ENCODE measurements around the gene POP5.
A peak's percentile ranks its signal among the peaks of the same experiment; 100 is the strongest.

The POP5 gene

DNA sequence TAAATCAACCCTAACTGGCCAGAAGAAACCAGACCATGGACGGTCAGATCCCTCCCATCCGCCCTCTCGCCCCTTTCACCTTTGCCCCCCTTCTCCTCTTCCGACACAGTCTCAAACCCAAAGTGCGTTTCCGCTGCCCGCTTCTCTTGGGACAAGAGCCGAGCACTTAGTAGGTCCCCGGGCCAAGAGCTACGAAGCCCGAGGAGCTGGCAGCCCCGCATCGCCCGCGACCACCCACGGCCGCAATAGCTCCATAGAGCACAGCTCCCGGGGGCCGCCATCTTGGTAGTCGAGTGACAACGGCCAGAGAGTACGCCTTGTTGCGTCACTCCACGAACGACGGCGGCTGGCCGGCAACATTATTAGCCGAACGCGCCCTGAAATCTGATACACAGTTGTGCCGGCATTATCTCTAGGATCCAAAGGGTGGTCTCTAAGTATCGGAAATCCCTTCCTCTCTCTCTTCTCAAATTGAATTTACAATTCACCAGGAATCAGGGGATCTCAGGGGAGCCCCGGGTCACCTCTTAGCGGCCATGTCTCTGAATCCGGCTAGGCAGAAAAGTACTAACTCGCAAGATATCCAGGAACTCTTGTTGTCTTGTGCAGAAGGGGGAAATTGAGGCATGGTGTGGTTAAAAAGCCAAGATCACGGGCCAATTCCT, 52.2 kb downstream of the POP5 start, which contains the start of gene COQ5 (continued):
- TF ChIP-seq ZNF571 (tag by site-specific recombination; IDR thresholded peaks at IDR 0.05) (no peak), ZNF366 (tag by site-specific recombination; conservative IDR thresholded peaks at IDR 0.05) (peak; percentile 43), ZNF140 (tag by site-specific recombination; IDR thresholded peaks at IDR 0.05) (no peak), ZNF138 (tag by site-specific recombination; IDR thresholded peaks at IDR 0.05; ENCODE audit: borderline replicate concordance) (no peak), ZNF777 (tag by site-specific recombination; IDR thresholded peaks at IDR 0.05; ENCODE audit: borderline replicate concordance) (no peak), ZBTB48 (tag by site-specific recombination; IDR thresholded peaks at IDR 0.05) (no peak; the same call in 1 of the 2 replicates), ZNF521 (tag by site-specific recombination; IDR thresholded peaks at IDR 0.05) (no peak), ZNF585B (tag by site-specific recombination; IDR thresholded peaks at IDR 0.05) (no peak), YY1 (tag by site-specific recombination; IDR thresholded peaks at IDR 0.05) (peak; percentile 97), ZNF404 (tag by site-specific recombination; IDR thresholded peaks at IDR 0.05) (no peak), GLI2 (tag by site-specific recombination; IDR thresholded peaks at IDR 0.05; ENCODE audit: borderline replicate concordance, low read depth) (no peak), ZSCAN16 (tag by site-specific recombination; IDR thresholded peaks at IDR 0.05) (no peak), KLF16 (tag by site-specific recombination; IDR thresholded peaks at IDR 0.05) (peak; percentile 40; the same call in 1 of the 2 replicates), ZNF76 (tag by site-specific recombination; IDR thresholded peaks at IDR 0.05; ENCODE audit: borderline replicate concordance, low read depth) (peak; percentile 86), ZNF792 (tag by site-specific recombination; IDR thresholded peaks at IDR 0.05) (no peak), ZNF24 (tag by site-specific recombination; IDR thresholded peaks at IDR 0.05) (peak; percentile 78; the same call in 1 of the 2 replicates), SP7 (tag by site-specific recombination; IDR thresholded peaks at IDR 0.05) (peak; percentile 80), HOXD13 (CRISPR knock-in tag; IDR thresholded peaks at IDR 0.05; ENCODE audit: borderline replicate concordance) (peak; percentile 70; the same call in 1 of the 2 replicates), ZSCAN23 (tag by site-specific recombination; IDR thresholded peaks at IDR 0.05) (0 out of 2 replicates have a peak, but pooled peaks have one; percentile 78), GLIS2 (tag by site-specific recombination; IDR thresholded peaks at IDR 0.05) (peak; percentile 64; the same call in 1 of the 2 replicates), ZNF324 (tag by site-specific recombination; IDR thresholded peaks at IDR 0.05) (peak; percentile 79), KLF9 (tag by site-specific recombination; IDR thresholded peaks at IDR 0.05; ENCODE audit: low read depth) (peak; percentile 40; the same call in 1 of the 2 replicates), OVOL3 (tag by site-specific recombination; IDR thresholded peaks at IDR 0.05) (no peak), GFI1B (tag by site-specific recombination; IDR thresholded peaks at IDR 0.05) (peak; percentile 41; the same call in 1 of the 2 replicates), ZNF791 (tag by site-specific recombination; IDR thresholded peaks at IDR 0.05) (no peak), ZNF558 (tag by site-specific recombination; IDR thresholded peaks at IDR 0.05) (peak; percentile 55; the same call in 1 of the 2 replicates), ZNF394 (tag by site-specific recombination; IDR thresholded peaks at IDR 0.05; ENCODE audit: borderline replicate concordance) (peak; percentile 57; the same call in 1 of the 2 replicates), KLF10 (tag by site-specific recombination; IDR thresholded peaks at IDR 0.05) (0 out of 2 replicates have a peak, but pooled peaks have one; percentile 29)
- TF ChIP-seq, protein P1, sequence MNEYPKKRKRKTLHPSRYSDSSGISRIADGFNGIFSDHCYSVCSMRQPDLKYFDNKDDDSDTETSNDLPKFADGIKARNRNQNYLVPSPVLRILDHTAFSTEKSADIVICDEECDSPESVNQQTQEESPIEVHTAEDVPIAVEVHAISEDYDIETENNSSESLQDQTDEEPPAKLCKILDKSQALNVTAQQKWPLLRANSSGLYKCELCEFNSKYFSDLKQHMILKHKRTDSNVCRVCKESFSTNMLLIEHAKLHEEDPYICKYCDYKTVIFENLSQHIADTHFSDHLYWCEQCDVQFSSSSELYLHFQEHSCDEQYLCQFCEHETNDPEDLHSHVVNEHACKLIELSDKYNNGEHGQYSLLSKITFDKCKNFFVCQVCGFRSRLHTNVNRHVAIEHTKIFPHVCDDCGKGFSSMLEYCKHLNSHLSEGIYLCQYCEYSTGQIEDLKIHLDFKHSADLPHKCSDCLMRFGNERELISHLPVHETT (tag by site-specific recombination; IDR thresholded peaks at IDR 0.05), result peak; percentile 47; the same call in 1 of the 2 replicates
- TF ChIP-seq, protein P2, sequence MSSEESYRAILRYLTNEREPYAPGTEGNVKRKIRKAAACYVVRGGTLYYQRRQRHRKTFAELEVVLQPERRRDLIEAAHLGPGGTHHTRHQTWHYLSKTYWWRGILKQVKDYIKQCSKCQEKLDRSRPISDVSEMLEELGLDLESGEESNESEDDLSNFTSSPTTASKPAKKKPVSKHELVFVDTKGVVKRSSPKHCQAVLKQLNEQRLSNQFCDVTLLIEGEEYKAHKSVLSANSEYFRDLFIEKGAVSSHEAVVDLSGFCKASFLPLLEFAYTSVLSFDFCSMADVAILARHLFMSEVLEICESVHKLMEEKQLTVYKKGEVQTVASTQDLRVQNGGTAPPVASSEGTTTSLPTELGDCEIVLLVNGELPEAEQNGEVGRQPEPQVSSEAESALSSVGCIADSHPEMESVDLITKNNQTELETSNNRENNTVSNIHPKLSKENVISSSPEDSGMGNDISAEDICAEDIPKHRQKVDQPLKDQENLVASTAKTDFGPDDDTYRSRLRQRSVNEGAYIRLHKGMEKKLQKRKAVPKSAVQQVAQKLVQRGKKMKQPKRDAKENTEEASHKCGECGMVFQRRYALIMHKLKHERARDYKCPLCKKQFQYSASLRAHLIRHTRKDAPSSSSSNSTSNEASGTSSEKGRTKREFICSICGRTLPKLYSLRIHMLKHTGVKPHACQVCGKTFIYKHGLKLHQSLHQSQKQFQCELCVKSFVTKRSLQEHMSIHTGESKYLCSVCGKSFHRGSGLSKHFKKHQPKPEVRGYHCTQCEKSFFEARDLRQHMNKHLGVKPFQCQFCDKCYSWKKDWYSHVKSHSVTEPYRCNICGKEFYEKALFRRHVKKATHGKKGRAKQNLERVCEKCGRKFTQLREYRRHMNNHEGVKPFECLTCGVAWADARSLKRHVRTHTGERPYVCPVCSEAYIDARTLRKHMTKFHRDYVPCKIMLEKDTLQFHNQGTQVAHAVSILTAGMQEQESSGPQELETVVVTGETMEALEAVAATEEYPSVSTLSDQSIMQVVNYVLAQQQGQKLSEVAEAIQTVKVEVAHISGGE (tag by site-specific recombination; conservative IDR thresholded peaks at IDR 0.05; ENCODE audit: low read depth), result peak; percentile 20; the same call in 1 of the 2 replicates
- TF ChIP-seq, protein P3, sequence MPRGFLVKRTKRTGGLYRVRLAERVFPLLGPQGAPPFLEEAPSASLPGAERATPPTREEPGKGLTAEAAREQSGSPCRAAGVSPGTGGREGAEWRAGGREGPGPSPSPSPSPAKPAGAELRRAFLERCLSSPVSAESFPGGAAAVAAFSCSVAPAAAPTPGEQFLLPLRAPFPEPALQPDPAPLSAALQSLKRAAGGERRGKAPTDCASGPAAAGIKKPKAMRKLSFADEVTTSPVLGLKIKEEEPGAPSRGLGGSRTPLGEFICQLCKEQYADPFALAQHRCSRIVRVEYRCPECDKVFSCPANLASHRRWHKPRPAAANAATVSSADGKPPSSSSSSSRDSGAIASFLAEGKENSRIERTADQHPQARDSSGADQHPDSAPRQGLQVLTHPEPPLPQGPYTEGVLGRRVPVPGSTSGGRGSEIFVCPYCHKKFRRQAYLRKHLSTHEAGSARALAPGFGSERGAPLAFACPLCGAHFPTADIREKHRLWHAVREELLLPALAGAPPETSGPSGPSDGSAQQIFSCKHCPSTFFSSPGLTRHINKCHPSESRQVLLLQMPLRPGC (tag by site-specific recombination; IDR thresholded peaks at IDR 0.05), result peak; percentile 29; the same call in 1 of the 2 replicates
- TF ChIP-seq, protein P4, sequence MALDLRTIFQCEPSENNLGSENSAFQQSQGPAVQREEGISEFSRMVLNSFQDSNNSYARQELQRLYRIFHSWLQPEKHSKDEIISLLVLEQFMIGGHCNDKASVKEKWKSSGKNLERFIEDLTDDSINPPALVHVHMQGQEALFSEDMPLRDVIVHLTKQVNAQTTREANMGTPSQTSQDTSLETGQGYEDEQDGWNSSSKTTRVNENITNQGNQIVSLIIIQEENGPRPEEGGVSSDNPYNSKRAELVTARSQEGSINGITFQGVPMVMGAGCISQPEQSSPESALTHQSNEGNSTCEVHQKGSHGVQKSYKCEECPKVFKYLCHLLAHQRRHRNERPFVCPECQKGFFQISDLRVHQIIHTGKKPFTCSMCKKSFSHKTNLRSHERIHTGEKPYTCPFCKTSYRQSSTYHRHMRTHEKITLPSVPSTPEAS (tag by site-specific recombination; IDR thresholded peaks at IDR 0.05), result peak; percentile 57; the same call in 1 of the 2 replicates
